Left lung (tissue), 10 donors: ENCODE measurements around the gene CCDC6. TPM values are rescaled to one million over a fixed set of nuclear protein-coding genes. Genes with fewer than 3 reads are reported as not detected.
A peak's percentile ranks its signal among the peaks of the same experiment; 100 is the strongest.
"Not testable (repeated sequence)": the region's sequence is repeated elsewhere in the genome, so short reads cannot be mapped to it uniquely, and the experiment has no call there.

Experiments used
- ATAC-seq: fragments of 200-7000 bp; cut with Tn5 transposase; one replicate; pipeline ENCODE4 v1.9.1; 2020; ENCODE audit warnings: moderate library complexity
- DNase-seq, 4 donors: peaks; one replicate each; pipeline ENCODE4 v3.0.0-alpha.2; 2013 to 2020
- H3K27ac ChIP-seq, 2 donors: fragments of 200-600 bp; sonication (generic) in 1 of 2; one replicate each; pipeline versions ENCODE4 v1.5.0 to v1.8.0; 2020 to 2021
- H3K27me3 ChIP-seq, 2 donors: fragments of 200-600 bp; sonication (generic) in 1 of 2; one replicate each; pipeline versions ENCODE4 v1.5.0 to v1.8.0; 2020 to 2021
- H3K36me3 ChIP-seq, 2 donors: fragments of 200-600 bp; sonication (generic) in 1 of 2; one replicate each; pipeline versions ENCODE4 v1.5.0 to v1.8.0; 2020 to 2021
- H3K4me1 ChIP-seq, 2 donors: fragments of 200-600 bp; one replicate each; pipeline ENCODE4 v1.8.0; 2021
- H3K4me3 ChIP-seq, 2 donors: fragments of 200-600 bp; sonication (generic) in 1 of 2; one replicate each; pipeline versions ENCODE4 v1.5.0 to v1.8.0; 2020 to 2021; ENCODE audit warnings: mild to moderate bottlenecking in 1 of 2
- H3K9me3 ChIP-seq, 2 donors: fragments of 200-600 bp; sonication (generic) in 1 of 2; one replicate each; pipeline versions ENCODE4 v1.5.0 to v1.8.0; 2020 to 2021
- CTCF ChIP-seq, 2 donors: fragments of 200-600 bp; sonication (generic) in 1 of 2; IDR thresholded peaks; one replicate each; pipeline versions ENCODE4 v1.5.0 to v1.8.0; 2021; ENCODE audit warnings: antibody characterized with exemption in 2 of 2
- intact Hi-C, 2 donors: fragments of 100-400 bp; cut with DNase I; formaldehyde crosslinking; loops; one replicate each; pipeline versions ENCODE4 v1.11.2 to v1.14.2; 2022
- polyA plus RNA-seq, 6 donors: library from polyadenylated mRNA; unstranded; fragments of 120-200 nt; gene quantifications; one replicate each; pipeline ENCODE4 v1.2.1, GENCODE V29; 2013; ENCODE audit not compliant: insufficient read length in 6 of 6
- total RNA-seq, 2 donors: library from RNA; stranded (reverse); fragmentation: NEBNext Ultra II Directional; extraction: Animal tissue kit (Norgen Biotek cat#: 25700); gene quantifications; one replicate each; pipeline ENCODE4 v1.2.1, GENCODE V29; 2021
- donor health status: DM: no; HTN: yes; CAD: no.
- donor health status: DM: no; HTN: no; CAD: no.

Gene CCDC6
- total and polyA plus RNA-seq, 8 donors = 32.1 to 76.6 (median 44.4) TPM

- Histone ChIP-seq H3K9me3 (no peaks in the 10 kb centered on the region), H3K4me3 (no peak overlapping the region), H3K27ac (no peak overlapping the region), H3K36me3 (no peaks in the 10 kb centered on the region), H3K4me1 (peaks cover 7 to 32% of the 10 kb centered on the region in 2 donors), H3K27me3 (no peaks in the 10 kb centered on the region)
- intact Hi-C loops = no loop called here
- no peak for DNase-seq
- ATAC-seq = no peak
- no peak for TF ChIP-seq CTCF (IDR thresholded peaks at IDR 0.05)
Measured at GRCh38 chr10:59878289-59878688, 28.1 kb downstream of the CCDC6 start.

DNA sequence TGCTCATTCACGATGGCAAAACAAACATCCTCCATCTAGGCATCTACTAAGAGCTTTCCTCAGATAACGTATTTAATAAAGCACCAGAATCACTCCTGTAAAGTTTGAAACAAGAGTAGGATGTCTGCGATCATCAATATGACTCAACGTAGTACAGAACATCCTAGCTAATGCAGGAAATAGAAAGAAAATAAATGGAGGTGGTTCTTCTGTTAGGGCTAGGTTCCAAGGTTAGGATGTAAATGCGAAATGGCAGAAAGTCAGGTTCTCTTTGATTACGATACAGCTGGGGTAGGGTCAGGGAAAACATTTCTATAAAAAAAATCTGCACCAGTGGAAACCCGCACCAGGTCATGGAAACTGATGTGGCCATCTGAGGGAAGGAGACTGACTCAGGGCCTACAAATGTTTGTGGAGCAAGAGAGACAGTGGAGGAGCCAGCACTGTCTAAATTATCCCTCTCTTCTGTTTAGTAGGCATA is 29.1 kb downstream of the CCDC6 start:
- Histone ChIP-seq H3K27ac (no peak overlapping the region), H3K4me3 (no peak overlapping the region), H3K9me3 (no peaks in the 10 kb centered on the region), H3K27me3 (no peaks in the 10 kb centered on the region), H3K36me3 (no peaks in the 10 kb centered on the region), H3K4me1 (peaks cover 13 to 43% of the 10 kb centered on the region in 2 donors)
- DNase-seq (no peak), ATAC-seq (no peak)
- no peak for TF ChIP-seq CTCF (IDR thresholded peaks at IDR 0.05)
- intact Hi-C loops = no loop called here

DNA sequence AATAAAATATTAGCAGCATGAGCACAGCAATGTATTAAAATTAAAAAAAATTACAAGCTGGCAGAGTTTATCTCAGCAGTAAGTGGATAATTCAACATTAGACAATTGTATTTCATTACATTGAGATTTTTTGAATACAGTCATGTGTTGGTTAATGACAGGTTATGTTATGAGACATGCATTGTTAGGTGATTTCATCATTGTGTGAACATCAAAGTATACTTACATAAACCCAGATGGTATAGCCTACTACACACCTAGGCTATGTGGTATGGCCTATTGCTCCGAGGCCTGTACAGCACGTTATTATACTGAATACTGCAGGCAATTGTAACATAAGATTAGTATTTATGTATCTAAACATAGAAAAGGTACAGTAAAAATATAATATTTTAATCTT is 29.7 kb downstream of the CCDC6 start:
- ATAC-seq (no peak), DNase-seq (no peak)
- no peak overlapping the region for H3K4me3 ChIP-seq
- H3K9me3 ChIP-seq = no peaks in the 10 kb centered on the region
- no peak overlapping the region for H3K27ac ChIP-seq
- no peaks in the 10 kb centered on the region for H3K27me3 ChIP-seq
- peaks cover 13 to 45% of the 10 kb centered on the region in 2 donors for H3K4me1 ChIP-seq
- H3K36me3 ChIP-seq = no peaks in the 10 kb centered on the region
- intact Hi-C loops = no loop called here
- TF ChIP-seq CTCF (IDR thresholded peaks at IDR 0.05) = no peak

- ATAC-seq, H3K4me3 ChIP-seq, H3K36me3 ChIP-seq, DNase-seq, H3K9me3 ChIP-seq, H3K27me3 ChIP-seq, intact Hi-C loops, H3K27ac ChIP-seq: not testable (repeated sequence)
- H3K4me1 ChIP-seq = peaks cover 10 to 43% of the 10 kb centered on the region in 2 donors
Measured at GRCh38 chr10:59876208-59876607, 30.1 kb downstream of the CCDC6 start.

- Histone ChIP-seq H3K27me3 (no peaks in the 10 kb centered on the region), H3K4me3 (no peak overlapping the region), H3K9me3 (no peaks in the 10 kb centered on the region), H3K27ac (no peak overlapping the region), H3K4me1 (peaks cover 8 to 23% of the 10 kb centered on the region in 2 donors), H3K36me3 (no peaks in the 10 kb centered on the region)
- no peak for ATAC-seq
- no peak for DNase-seq
- intact Hi-C loops = no loop called here
- TF ChIP-seq CTCF (IDR thresholded peaks at IDR 0.05) = no peak
Measured at GRCh38 chr10:59873896-59874295, 32.5 kb downstream of the CCDC6 start.

- H3K9me3 ChIP-seq = no peaks in the 10 kb centered on the region
- no peaks in the 10 kb centered on the region for H3K36me3 ChIP-seq
- H3K4me3 ChIP-seq = no peak overlapping the region
- DNase-seq (peak in 2 of 4 donors; percentile 55 to 58), ATAC-seq (peak; percentile 62)
- peak overlapping the region; percentile 21 to 45 for H3K27ac ChIP-seq
- H3K4me1 ChIP-seq = peaks cover 8 to 18% of the 10 kb centered on the region in 2 donors
- intact Hi-C loops = no loop called here
- H3K27me3 ChIP-seq = no peaks in the 10 kb centered on the region
- no peak for TF ChIP-seq CTCF (IDR thresholded peaks at IDR 0.05)
Measured at GRCh38 chr10:59872892-59873463, 33.4 kb downstream of the CCDC6 start.
